ENCODE data around the gene WNT1.

WNT1 gene

GRCh38 chr12:48985475-48985897 is 7.4 kb downstream of the WNT1 start:
- Histone ChIP-seq H3K9ac (ENCODE audit: low read length) (no peak overlapping the region), H3K4me1 (ENCODE audit: low read length) (no peaks in the 10 kb centered on the region), H3K79me2 (ENCODE audit: low read length) (no peaks in the 10 kb centered on the region), H3K9me3 (ENCODE audit: insufficient read depth, low read length) (no peaks in the 10 kb centered on the region), H2AFZ (ENCODE audit: low read depth, low read length) (no peak overlapping the region), H3K36me3 (replicated peaks; ENCODE audit: low read depth, low read length) (no peaks in the 10 kb centered on the region), H3K27ac (ENCODE audit: low read length) (no peak overlapping the region), H3K4me2 (ENCODE audit: low read length) (no peak overlapping the region), H4K20me1 (ENCODE audit: insufficient read depth, low read length) (no peaks in the 10 kb centered on the region), H3K27me3 (ENCODE audit: low read depth, low read length) (peaks cover 31% of the 10 kb centered on the region), H3K4me3 (ENCODE audit: low read length) (no peak overlapping the region)
- no peak for TF ChIP-seq CTCF (IDR thresholded peaks at IDR 0.05; ENCODE audit: low read depth, low read length)
- no peak for TF ChIP-seq EZH2phosphoT487 (IDR thresholded peaks at IDR 0.05; ENCODE audit: low read depth)

- no peak overlapping the region for H2AFZ ChIP-seq (ENCODE audit: low read depth, low read length)
- no peak overlapping the region for H3K9ac ChIP-seq (ENCODE audit: low read length)
- no peaks in the 10 kb centered on the region for H3K4me1 ChIP-seq (ENCODE audit: low read length)
- TF ChIP-seq EZH2phosphoT487 (IDR thresholded peaks at IDR 0.05; ENCODE audit: low read depth) (no peak), CTCF (IDR thresholded peaks at IDR 0.05; ENCODE audit: low read depth, low read length) (no peak)
- H3K36me3 ChIP-seq (replicated peaks; ENCODE audit: low read depth, low read length), result no peaks in the 10 kb centered on the region
- H3K4me2 ChIP-seq (ENCODE audit: low read length), result no peak overlapping the region
- no peaks in the 10 kb centered on the region for H4K20me1 ChIP-seq (ENCODE audit: insufficient read depth, low read length)
- H3K9me3 ChIP-seq (ENCODE audit: insufficient read depth, low read length), result no peaks in the 10 kb centered on the region
- no peaks in the 10 kb centered on the region for H3K79me2 ChIP-seq (ENCODE audit: low read length)
- H3K27ac ChIP-seq (ENCODE audit: low read length), result no peak overlapping the region
- H3K27me3 ChIP-seq (ENCODE audit: low read depth, low read length), result peaks cover 35% of the 10 kb centered on the region
- no peak overlapping the region for H3K4me3 ChIP-seq (ENCODE audit: low read length)
Observed at GRCh38 chr12:48985901-48986300, 7.8 kb downstream of the WNT1 start.

GRCh38 chr12:48986720-48987291 is 8.7 kb downstream of the WNT1 start:
- Histone ChIP-seq H3K36me3 (replicated peaks; ENCODE audit: low read depth, low read length) (no peaks in the 10 kb centered on the region), H4K20me1 (ENCODE audit: insufficient read depth, low read length) (no peaks in the 10 kb centered on the region), H3K79me2 (ENCODE audit: low read length) (no peaks in the 10 kb centered on the region), H2AFZ (ENCODE audit: low read depth, low read length) (no peak overlapping the region), H3K4me1 (ENCODE audit: low read length) (no peaks in the 10 kb centered on the region), H3K27ac (ENCODE audit: low read length) (no peak overlapping the region), H3K4me2 (ENCODE audit: low read length) (no peak overlapping the region), H3K4me3 (ENCODE audit: low read length) (no peak overlapping the region), H3K27me3 (ENCODE audit: low read depth, low read length) (peaks cover 35% of the 10 kb centered on the region), H3K9me3 (ENCODE audit: insufficient read depth, low read length) (no peaks in the 10 kb centered on the region), H3K9ac (ENCODE audit: low read length) (no peak overlapping the region)
- no peak for TF ChIP-seq EZH2phosphoT487 (IDR thresholded peaks at IDR 0.05; ENCODE audit: low read depth)

- TF ChIP-seq CTCF (IDR thresholded peaks at IDR 0.05; ENCODE audit: low read depth, low read length), result peak; percentile 91
- no peak for TF ChIP-seq EZH2phosphoT487 (IDR thresholded peaks at IDR 0.05; ENCODE audit: low read depth)
- Histone ChIP-seq H3K9ac (ENCODE audit: low read length) (no peak overlapping the region), H3K27me3 (ENCODE audit: low read depth, low read length) (peaks cover 29% of the 10 kb centered on the region), H3K79me2 (ENCODE audit: low read length) (no peaks in the 10 kb centered on the region), H3K4me3 (ENCODE audit: low read length) (peak overlapping the region; percentile 65), H3K9me3 (ENCODE audit: insufficient read depth, low read length) (no peaks in the 10 kb centered on the region), H3K27ac (ENCODE audit: low read length) (no peak overlapping the region), H2AFZ (ENCODE audit: low read depth, low read length) (peak overlapping the region; percentile 60), H4K20me1 (ENCODE audit: insufficient read depth, low read length) (no peaks in the 10 kb centered on the region), H3K36me3 (replicated peaks; ENCODE audit: low read depth, low read length) (no peaks in the 10 kb centered on the region), H3K4me2 (ENCODE audit: low read length) (peak overlapping the region; percentile 90), H3K4me1 (ENCODE audit: low read length) (no peaks in the 10 kb centered on the region)
Observed at GRCh38 chr12:48988030-48988649, 10.0 kb downstream of the WNT1 start.

Data from OCI-LY3 (cell line).